H9 (cell line): Measurements from ENCODE around the gene SLC25A29. TPM values are rescaled to one million over a fixed set of nuclear protein-coding genes. Genes with fewer than 3 reads are reported as not detected.
"Not testable (repeated sequence)": the region's sequence is repeated elsewhere in the genome, so short reads cannot be mapped to it uniquely, and the experiment has no call there.

Experiments used
- DNase-seq: peaks from one replicate; pipeline ENCODE4 v3.0.0-alpha.2; 2017
- H2AFZ ChIP-seq: one replicate; pipeline ENCODE4 v1.6.1; 2013; ENCODE audit warnings: mild to moderate bottlenecking, low read length, control low read depth, moderate library complexity
- H2AK5ac ChIP-seq: 2 replicates; pipeline ENCODE4 v1.6.1; 2013; ENCODE audit warnings: low read length, control low read depth, mixed read lengths; ENCODE audit not compliant: insufficient read length
- H2BK120ac ChIP-seq: one replicate; pipeline ENCODE4 v1.6.1; 2013; ENCODE audit warnings: low read depth, mild to moderate bottlenecking, low read length, control low read depth, inconsistent platforms; ENCODE audit not compliant: poor library complexity, severe bottlenecking
- H2BK12ac ChIP-seq: 2 replicates; pipeline ENCODE4 v1.6.1; 2013; ENCODE audit warnings: low read length, control low read depth, mixed read lengths, low read depth; ENCODE audit not compliant: insufficient read length
- H2BK15ac ChIP-seq: 2 replicates; pipeline ENCODE4 v1.6.1; 2013; ENCODE audit warnings: low read depth, low read length, control low read depth
- H2BK20ac ChIP-seq: one replicate; pipeline ENCODE4 v1.6.1; 2013; ENCODE audit warnings: low read depth, mild to moderate bottlenecking, low read length, control low read depth, inconsistent platforms; ENCODE audit not compliant: poor library complexity, severe bottlenecking
- H2BK5ac ChIP-seq: 2 replicates; pipeline ENCODE4 v1.6.1; 2013; ENCODE audit warnings: low read length, control low read depth, mixed read lengths; ENCODE audit not compliant: insufficient read length
- H3K14ac ChIP-seq: 2 replicates; pipeline ENCODE4 v1.6.1; 2013; ENCODE audit warnings: low read length, control low read depth; ENCODE audit not compliant: insufficient read depth
- H3K18ac ChIP-seq: 2 replicates; pipeline ENCODE4 v1.6.1; 2013; ENCODE audit warnings: low read depth, mild to moderate bottlenecking, mixed read lengths, low read length, control low read depth; ENCODE audit not compliant: insufficient read length
- H3K23ac ChIP-seq: 2 replicates; pipeline ENCODE4 v1.6.1; 2013; ENCODE audit warnings: low read length, control low read depth, mixed read lengths, low read depth; ENCODE audit not compliant: insufficient read length
- H3K23me2 ChIP-seq: 2 replicates; pipeline ENCODE4 v1.6.1; 2013; ENCODE audit warnings: low read depth, mild to moderate bottlenecking, mixed read lengths, low read length, control low read depth; ENCODE audit not compliant: insufficient read length, poor library complexity, severe bottlenecking
- H3K27ac ChIP-seq: 2 replicates; pipeline ENCODE4 v1.5.1; 2013; ENCODE audit warnings: low read length, control low read depth, mixed read lengths, low read depth; ENCODE audit not compliant: insufficient read length
- H3K27me3 ChIP-seq: 2 replicates; pipeline ENCODE4 v1.6.1; 2013; ENCODE audit warnings: low read length, control low read depth, inconsistent platforms; ENCODE audit not compliant: insufficient read depth
- H3K4ac ChIP-seq: 2 replicates; pipeline ENCODE4 v1.6.1; 2013; ENCODE audit warnings: low read depth, mild to moderate bottlenecking, control low read depth, inconsistent platforms, low read length, moderate library complexity
- H3K4me1 ChIP-seq: 2 replicates; pipeline ENCODE4 v1.6.1; 2013; ENCODE audit warnings: low read length, control low read depth, inconsistent platforms; ENCODE audit not compliant: insufficient read depth
- H3K4me2 ChIP-seq: 2 replicates; pipeline ENCODE4 v1.6.1; 2013; ENCODE audit warnings: low read length, control low read depth, mixed read lengths; ENCODE audit not compliant: insufficient read length, insufficient read depth
- H3K56ac ChIP-seq: 2 replicates; pipeline ENCODE4 v1.6.1; 2013; ENCODE audit warnings: low read depth, mild to moderate bottlenecking, mixed read lengths, low read length, control low read depth; ENCODE audit not compliant: insufficient read length
- H3K79me1 ChIP-seq: 2 replicates; pipeline ENCODE4 v1.6.1; 2013; ENCODE audit warnings: low read depth, mild to moderate bottlenecking, moderate library complexity, low read length, control low read depth, inconsistent platforms; ENCODE audit not compliant: insufficient read depth, poor library complexity, severe bottlenecking
- H3K79me2 ChIP-seq: 2 replicates; pipeline ENCODE4 v1.6.1; 2013; ENCODE audit warnings: low read length, control low read depth, inconsistent platforms; ENCODE audit not compliant: insufficient read depth
- H3K9ac ChIP-seq: 2 replicates; pipeline ENCODE4 v1.6.1; 2013; ENCODE audit warnings: low read length, control low read depth, mixed read lengths; ENCODE audit not compliant: insufficient read length; ENCODE audit errors: extremely low read depth
- H3K9me3 ChIP-seq: one replicate; pipeline ENCODE4 v1.6.1; 2013; ENCODE audit warnings: low read depth, low read length, inconsistent platforms; ENCODE audit not compliant: control insufficient read depth
- H3T11ph ChIP-seq: one replicate; pipeline ENCODE4 v1.6.1; 2013; ENCODE audit warnings: mild to moderate bottlenecking, low read length, control low read depth, inconsistent platforms
- H4K20me1 ChIP-seq: one replicate; pipeline ENCODE4 v1.6.1; 2013; ENCODE audit not compliant: control insufficient read depth, insufficient read length, insufficient read depth
- H4K5ac ChIP-seq: 2 replicates; pipeline ENCODE4 v1.6.1; 2013; ENCODE audit warnings: low read depth, mild to moderate bottlenecking, mixed read lengths, low read length, control low read depth; ENCODE audit not compliant: insufficient read length
- H4K8ac ChIP-seq: replicated peaks from 2 replicates; pipeline ENCODE4 v1.6.1; 2013; ENCODE audit warnings: low read length, control low read depth, mixed read lengths, low read depth; ENCODE audit not compliant: insufficient read length
- H4K91ac ChIP-seq: 2 replicates; pipeline ENCODE4 v1.6.1; 2013; ENCODE audit warnings: low read depth, mild to moderate bottlenecking, moderate library complexity, mixed read lengths, low read length, control low read depth; ENCODE audit not compliant: insufficient read length
- H3K27ac Mint-ChIP-seq, 3 experiments: 2 replicates in 2 of 3; 3 replicates in 1 of 3; pipeline ENCODE4 v1.8.0; 2020 to 2021; ENCODE audit warnings: mixed read lengths in 3 of 3, mild to moderate bottlenecking in 1 of 3, moderate library complexity in 1 of 3
- H3K27me3 Mint-ChIP-seq: 2 replicates; pipeline ENCODE4 v1.8.0; 2021; ENCODE audit warnings: low read depth, mild to moderate bottlenecking, moderate library complexity, mixed read lengths
- H3K36me3 Mint-ChIP-seq, 3 experiments: 2 replicates in 2 of 3; 3 replicates in 1 of 3; pipeline ENCODE4 v1.8.0; 2020 to 2021; ENCODE audit warnings: low read depth in 3 of 3, mixed read lengths in 3 of 3; ENCODE audit not compliant: insufficient read depth in 1 of 3
- H3K4me1 Mint-ChIP-seq, 2 experiments: 2 replicates each; pipeline ENCODE4 v1.8.0; 2020; ENCODE audit warnings: mixed read lengths in 2 of 2
- H3K4me3 Mint-ChIP-seq, 2 experiments: 2 replicates in 1 of 2; 3 replicates in 1 of 2; pipeline ENCODE4 v1.8.0; 2020 to 2021; ENCODE audit warnings: mild to moderate bottlenecking in 2 of 2, mixed read lengths in 2 of 2, moderate library complexity in 1 of 2
- H3K9me3 Mint-ChIP-seq, 2 experiments: 2 replicates in 1 of 2; 3 replicates in 1 of 2; pipeline ENCODE4 v1.8.0; 2020; ENCODE audit warnings: mild to moderate bottlenecking in 2 of 2, mixed read lengths in 2 of 2, moderate library complexity in 1 of 2
- WGBS: extraction: QIAGEN DNeasy Blood & Tissue Kit; methylation state at CpG from one replicate; pipeline ENCODE4 v1.1.7; 2013; ENCODE audit warnings: missing lambda C conversion rate, low lambda C conversion rate, mixed read lengths; ENCODE audit not compliant: insufficient read length; ENCODE audit errors: extremely low coverage; 5-methylcytosine and 5-hydroxymethylcytosine counted together
- total RNA-seq: library from RNA; stranded (reverse); gene quantifications from 2 replicates; pipeline ENCODE4 v1.2.1, GENCODE V29; 2021
- TF ChIP-seq, protein P1 (sequence below): fragments of 200-600 bp; sonication (generic); conservative IDR thresholded peaks from 3 replicates; pipeline ENCODE4 v1.8.0; 2021; ENCODE audit warnings: antibody characterized with exemption, mild to moderate bottlenecking

Gene SLC25A29
- total RNA-seq, 1 experiment from 2014 or later: 175 TPM

GRCh38 chr14:100283984-100284881 lies 22.0 kb downstream of the SLC25A29 start:
- Mint-ChIP-seq H3K27ac (peak overlapping the region; percentile 74 to 96 (median 92); a peak in 6 of 7 replicates), H3K27me3 (no peaks in the 10 kb centered on the region), H3K4me1 (peaks cover 36 to 37% of the 10 kb centered on the region in 2 experiments), H3K4me3 (peak overlapping the region; percentile 48 to 72), H3K36me3 (peaks cover 5 to 21% (median 20%) of the 10 kb centered on the region in 3 experiments), H3K9me3 (no peaks in the 10 kb centered on the region)
- no peaks in the 10 kb centered on the region; the same call in 1 of the 2 replicates for H3K79me2 ChIP-seq
- H3K4me2 ChIP-seq: no peak overlapping the region
- no peak overlapping the region for H2BK120ac ChIP-seq
- no peak overlapping the region for H3K4ac ChIP-seq
- DNase-seq: peak; percentile 42
- WGBS: no CpG with 5 or more reads among the region's 26 CpGs
- no peaks in the 10 kb centered on the region for H4K20me1 ChIP-seq
- H3K14ac ChIP-seq: no peak overlapping the region; the same call in 1 of the 2 replicates
- H2BK12ac ChIP-seq: no peak overlapping the region
- H2AK5ac ChIP-seq: no peak overlapping the region
- no peak overlapping the region for H3K9ac ChIP-seq
- H4K5ac ChIP-seq: no peak overlapping the region
- no peak overlapping the region for H3K23ac ChIP-seq
- no peak overlapping the region for H3K56ac ChIP-seq
- TF ChIP-seq, protein P1, sequence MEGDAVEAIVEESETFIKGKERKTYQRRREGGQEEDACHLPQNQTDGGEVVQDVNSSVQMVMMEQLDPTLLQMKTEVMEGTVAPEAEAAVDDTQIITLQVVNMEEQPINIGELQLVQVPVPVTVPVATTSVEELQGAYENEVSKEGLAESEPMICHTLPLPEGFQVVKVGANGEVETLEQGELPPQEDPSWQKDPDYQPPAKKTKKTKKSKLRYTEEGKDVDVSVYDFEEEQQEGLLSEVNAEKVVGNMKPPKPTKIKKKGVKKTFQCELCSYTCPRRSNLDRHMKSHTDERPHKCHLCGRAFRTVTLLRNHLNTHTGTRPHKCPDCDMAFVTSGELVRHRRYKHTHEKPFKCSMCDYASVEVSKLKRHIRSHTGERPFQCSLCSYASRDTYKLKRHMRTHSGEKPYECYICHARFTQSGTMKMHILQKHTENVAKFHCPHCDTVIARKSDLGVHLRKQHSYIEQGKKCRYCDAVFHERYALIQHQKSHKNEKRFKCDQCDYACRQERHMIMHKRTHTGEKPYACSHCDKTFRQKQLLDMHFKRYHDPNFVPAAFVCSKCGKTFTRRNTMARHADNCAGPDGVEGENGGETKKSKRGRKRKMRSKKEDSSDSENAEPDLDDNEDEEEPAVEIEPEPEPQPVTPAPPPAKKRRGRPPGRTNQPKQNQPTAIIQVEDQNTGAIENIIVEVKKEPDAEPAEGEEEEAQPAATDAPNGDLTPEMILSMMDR: no peak
- H3K9me3 ChIP-seq: no peaks in the 10 kb centered on the region
- no peak overlapping the region for H4K91ac ChIP-seq
- H3T11ph ChIP-seq: no peak overlapping the region
- H2AFZ ChIP-seq: no peak overlapping the region
- no peak overlapping the region for H2BK15ac ChIP-seq
- no peaks in the 10 kb centered on the region for H3K23me2 ChIP-seq
- H3K27ac ChIP-seq: no peak overlapping the region
- H2BK20ac ChIP-seq: no peak overlapping the region
- H3K27me3 ChIP-seq: no peaks in the 10 kb centered on the region
- H3K18ac ChIP-seq: no peak overlapping the region
- H2BK5ac ChIP-seq: no peak overlapping the region
- H3K4me1 ChIP-seq: no peaks in the 10 kb centered on the region; the same call in 1 of the 2 replicates
- H3K79me1 ChIP-seq: no peaks in the 10 kb centered on the region
- no peak overlapping the region for H4K8ac ChIP-seq

DNA sequence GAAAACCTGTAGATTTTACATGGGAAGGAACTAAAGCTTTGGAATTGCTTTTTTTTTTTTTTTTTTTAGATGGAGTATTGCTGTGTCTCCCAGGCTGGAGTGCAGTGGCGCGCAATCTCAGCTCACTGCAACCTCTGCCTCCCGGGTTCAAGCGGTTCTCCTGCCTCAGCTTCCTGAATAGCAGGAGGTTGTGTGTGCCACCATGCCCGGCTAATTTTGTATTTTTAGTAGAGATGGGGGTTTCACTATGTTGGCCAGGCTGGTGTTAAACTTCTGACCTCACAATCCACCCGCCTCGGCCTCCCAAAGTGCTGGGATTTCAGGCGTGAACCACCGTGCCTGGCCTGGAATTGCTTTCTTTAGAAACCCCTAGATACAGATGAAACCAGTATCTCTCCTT lies 22.8 kb downstream of the SLC25A29 start:
- H3K4ac ChIP-seq, H3K9me3 ChIP-seq, H3K79me1 ChIP-seq, H2BK12ac ChIP-seq, H3K18ac ChIP-seq, H2AK5ac ChIP-seq, H2BK5ac ChIP-seq, H3K27me3 ChIP-seq, H3K4me2 ChIP-seq, H2BK15ac ChIP-seq, H3K4me1 ChIP-seq, H4K91ac ChIP-seq, H3K79me2 ChIP-seq, H3K9me3 Mint-ChIP-seq, DNase-seq, H3K27me3 Mint-ChIP-seq, H3T11ph ChIP-seq, H2BK120ac ChIP-seq, H3K56ac ChIP-seq, H4K8ac ChIP-seq, H3K27ac ChIP-seq, H3K4me3 Mint-ChIP-seq, H3K14ac ChIP-seq, H2BK20ac ChIP-seq, H3K23me2 ChIP-seq, H3K23ac ChIP-seq, H4K20me1 ChIP-seq, H2AFZ ChIP-seq, H4K5ac ChIP-seq, H3K9ac ChIP-seq: not testable (repeated sequence)
- WGBS: no CpG with 5 or more reads among the region's 9 CpGs
- peaks cover 30 to 37% of the 10 kb centered on the region in 2 experiments for H3K4me1 Mint-ChIP-seq
- peaks cover 11 to 17% (median 13%) of the 10 kb centered on the region in 3 experiments for H3K36me3 Mint-ChIP-seq
- H3K27ac Mint-ChIP-seq: peak overlapping the region in 2 of 3 experiments; percentile 81 to 90; a peak in 3 of 7 replicates
